WERI-Rb-1 (cell line): Measurements from ENCODE around the gene MADD.

Source experiments
- DNase-seq: peaks from one replicate; pipeline ENCODE4 v3.0.0-alpha.2; 2020
- H3K27ac ChIP-seq: fragments of 250-450 bp; sonication (Bioruptor Pico); 2 replicates; pipeline ENCODE4 v1.5.1; 2020; ENCODE audit warnings: mild to moderate bottlenecking, moderate library complexity
- H3K27me3 ChIP-seq: fragments of 250-450 bp; sonication (Bioruptor Pico); 2 replicates; pipeline ENCODE4 v1.5.1; 2021; ENCODE audit warnings: mild to moderate bottlenecking, low read depth, moderate library complexity; ENCODE audit not compliant: insufficient read depth, severe bottlenecking
- H3K36me3 ChIP-seq: fragments of 250-450 bp; sonication (Bioruptor Pico); 2 replicates; pipeline ENCODE4 v1.5.1; 2020; ENCODE audit warnings: mild to moderate bottlenecking, moderate library complexity
- H3K4me3 ChIP-seq: 2 replicates; pipeline ENCODE4 v1.5.1; 2011; ENCODE audit warnings: low read depth, mild to moderate bottlenecking, control low read depth, low read length
- H3K9me3 ChIP-seq: fragments of 250-450 bp; sonication (Bioruptor Pico); 2 replicates; pipeline ENCODE4 v1.5.1; 2021; ENCODE audit warnings: mild to moderate bottlenecking, moderate library complexity; ENCODE audit not compliant: severe bottlenecking
- CTCF ChIP-seq: IDR thresholded peaks from 2 replicates; pipeline ENCODE4 v1.5.1; 2011; ENCODE audit warnings: low read depth, mild to moderate bottlenecking, control low read depth, inconsistent platforms, low read length

MADD gene

GRCh38 chr11:47349521-47350095, 79.7 kb downstream of the MADD start:
- H3K4me3 ChIP-seq = no peak overlapping the region
- H3K36me3 ChIP-seq = no peaks in the 10 kb centered on the region
- H3K9me3 ChIP-seq = no peaks in the 10 kb centered on the region
- H3K27ac ChIP-seq = peak overlapping the region; percentile 64
- TF ChIP-seq CTCF = no peak
- DNase-seq = no peak
- H3K27me3 ChIP-seq = no peaks in the 10 kb centered on the region

GRCh38 chr11:47350315-47350714, 80.4 kb downstream of the MADD start:
- Histone ChIP-seq H3K9me3 (no peaks in the 10 kb centered on the region), H3K27ac (no peak overlapping the region)
- no peak for TF ChIP-seq CTCF

GRCh38 chr11:47351156-47352126, 81.5 kb downstream of the MADD start:
- DNase-seq = no peak
- no peaks in the 10 kb centered on the region for H3K27me3 ChIP-seq
- TF ChIP-seq CTCF = no peak
- no peak overlapping the region for H3K4me3 ChIP-seq
- H3K9me3 ChIP-seq = no peaks in the 10 kb centered on the region
- H3K36me3 ChIP-seq = no peaks in the 10 kb centered on the region
- H3K27ac ChIP-seq = no peak overlapping the region

More at GRCh38 chr11:47350315-47350714, 80.4 kb downstream of the MADD start:
- Histone ChIP-seq H3K27me3 (no peaks in the 10 kb centered on the region), H3K36me3 (no peaks in the 10 kb centered on the region), H3K4me3 (no peak overlapping the region)
- no peak for DNase-seq

- H3K36me3 ChIP-seq = no peaks in the 10 kb centered on the region
- H3K4me3 ChIP-seq = no peak within 1 kb of the TSS
- no peaks in the 10 kb centered on the region for H3K9me3 ChIP-seq
- no peaks in the 10 kb centered on the region for H3K27me3 ChIP-seq
- DNase-seq = no peak
- no peak for TF ChIP-seq CTCF
- no peak within 1 kb of the TSS for H3K27ac ChIP-seq
These were observed 82.6 kb downstream of the MADD start, which contains the start of gene MYBPC3 for GRCh38 chr11:47352556-47352955. Gene MYBPC3, minus strand, starts transcription at chr11:47352702. Its CDS starts 55 bp downstream, at chr11:47352647.

GRCh38 chr11:47353978-47354774, 84.2 kb downstream of the MADD start:
- H3K4me3 ChIP-seq = no peak overlapping the region
- DNase-seq = no peak
- H3K9me3 ChIP-seq = no peaks in the 10 kb centered on the region
- H3K27ac ChIP-seq = no peak overlapping the region
- TF ChIP-seq CTCF = no peak
- H3K36me3 ChIP-seq = no peaks in the 10 kb centered on the region
- no peaks in the 10 kb centered on the region for H3K27me3 ChIP-seq
